Embryonic facial prominence (tissue), 1 donor: Measurements from ENCODE around the gene PCSK5.

Experiments
- DNase-seq: peaks from one replicate; pipeline ENCODE4 v3.0.0-alpha.2; 2016; ENCODE audit errors: extremely low spot score

Gene PCSK5

DNA sequence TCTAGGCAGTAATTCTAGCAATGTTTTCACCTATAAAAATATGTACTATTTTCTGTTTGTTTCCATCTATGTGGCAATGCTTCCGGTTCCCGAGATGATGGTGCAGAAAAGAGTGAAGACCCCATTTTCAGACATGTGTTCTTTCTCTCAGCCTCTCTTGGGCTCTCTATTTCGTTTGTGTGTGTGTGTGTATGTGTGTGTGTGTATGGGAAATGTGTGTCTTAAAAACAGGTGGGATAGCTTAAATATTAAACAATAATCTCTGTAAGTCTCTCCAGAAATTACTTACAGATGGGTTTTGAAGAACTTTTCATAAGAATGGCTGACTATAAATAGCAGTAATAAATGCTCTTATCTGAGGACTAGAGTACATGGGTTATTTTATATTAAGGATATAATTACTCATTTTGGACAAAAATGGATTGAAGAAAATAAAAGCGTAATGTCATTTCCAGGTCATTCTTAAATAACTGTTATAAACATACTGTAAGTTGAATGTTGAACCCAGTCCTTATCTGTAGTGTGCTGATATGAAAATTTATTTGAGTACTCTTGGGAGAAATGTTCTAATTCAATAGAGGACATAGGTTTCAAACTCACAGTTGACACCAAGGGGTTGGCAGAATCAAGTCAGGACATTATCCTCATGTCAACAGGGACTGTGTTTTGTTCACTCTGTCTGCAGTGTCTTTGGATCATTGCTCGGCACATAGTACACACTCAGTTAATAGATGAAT, 31.1 kb downstream of the PCSK5 start:
- DNase-seq = no peak

DNA sequence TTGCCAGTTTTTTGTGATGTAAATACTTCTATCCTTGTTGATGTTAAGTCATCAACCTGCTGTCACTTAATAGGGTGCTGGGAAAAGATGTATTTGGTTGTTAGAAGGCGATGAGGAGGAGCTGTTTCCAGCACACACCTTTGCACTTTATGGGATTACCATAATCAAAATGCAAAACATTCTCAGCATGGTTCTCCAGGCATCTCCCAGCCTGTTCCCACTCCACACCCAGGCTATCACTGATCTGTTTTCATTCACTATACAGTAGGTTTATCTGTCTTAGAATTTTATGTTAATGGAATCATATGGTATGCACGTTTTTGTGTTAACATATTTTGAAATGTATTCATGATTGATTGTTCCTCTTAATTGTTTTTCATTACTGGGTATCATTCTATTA, 35.9 kb downstream of the PCSK5 start:
- DNase-seq = no peak

DNA sequence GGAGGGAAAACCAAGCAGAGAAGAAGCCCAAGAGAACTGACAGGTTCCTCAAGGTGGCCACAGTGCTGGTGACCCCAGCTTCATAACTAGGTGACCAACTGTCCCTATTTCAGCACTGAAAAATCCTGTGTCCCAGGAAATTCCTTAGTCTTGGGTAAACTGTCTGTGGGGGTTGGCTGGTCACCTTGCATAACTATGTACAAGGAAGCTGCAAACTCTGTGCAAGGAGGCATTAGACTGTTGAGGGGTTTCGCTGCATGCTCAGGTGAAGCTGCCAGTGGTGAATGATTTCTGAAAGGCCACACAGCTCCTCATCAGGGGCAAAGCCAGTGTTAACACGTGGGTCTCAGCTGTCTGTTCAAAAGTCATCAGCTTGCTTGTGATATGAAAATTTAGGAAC, 36.9 kb downstream of the PCSK5 start:
- DNase-seq = no peak

DNA sequence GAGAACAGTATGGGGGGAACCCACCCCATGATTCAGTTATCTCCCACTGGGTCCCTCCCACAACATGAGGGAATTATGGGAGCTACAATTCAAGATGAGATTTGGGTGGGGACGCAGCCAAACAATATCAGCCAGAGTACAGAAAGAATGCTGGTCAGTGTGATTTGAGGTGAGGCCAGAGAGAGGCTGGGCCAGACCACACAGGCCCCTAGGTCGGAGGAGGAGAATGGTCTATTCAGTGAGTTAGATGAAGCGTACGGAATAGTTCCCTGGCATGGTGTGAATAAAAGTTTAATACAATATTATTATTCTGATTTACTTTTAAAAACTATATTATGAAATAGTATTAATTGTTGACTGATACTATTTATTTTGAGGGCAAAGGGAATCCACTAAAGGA, 39.7 kb downstream of the PCSK5 start:
- no peak for DNase-seq

DNA sequence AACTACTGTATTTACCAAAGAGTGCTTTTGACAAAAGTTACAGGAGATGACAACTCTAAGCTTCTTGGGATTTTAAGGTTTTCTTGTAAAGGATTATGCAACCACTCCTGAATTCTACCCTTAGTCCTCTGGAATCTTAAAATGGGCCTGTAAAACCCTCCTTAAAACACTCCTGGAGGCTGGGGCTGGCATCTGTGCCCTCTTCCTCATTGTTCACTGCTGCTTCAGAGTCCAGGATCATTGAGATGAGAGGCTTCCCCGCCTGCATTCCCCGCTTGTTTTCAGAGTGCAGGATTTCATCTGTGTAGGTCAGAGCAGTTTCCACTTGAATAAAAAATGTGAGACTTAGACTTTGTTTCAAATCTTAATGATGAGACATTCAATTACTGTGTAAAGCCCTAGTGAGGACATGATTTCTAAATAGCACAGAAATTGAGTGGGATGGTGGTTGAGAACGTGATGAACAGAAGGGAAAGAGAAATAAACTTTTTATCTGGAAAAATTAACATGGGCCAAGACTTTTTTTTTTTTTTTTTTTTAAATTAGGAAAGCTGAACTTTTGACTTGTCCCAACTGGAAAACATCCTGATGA, 40.4 kb downstream of the PCSK5 start:
- no peak for DNase-seq

DNA sequence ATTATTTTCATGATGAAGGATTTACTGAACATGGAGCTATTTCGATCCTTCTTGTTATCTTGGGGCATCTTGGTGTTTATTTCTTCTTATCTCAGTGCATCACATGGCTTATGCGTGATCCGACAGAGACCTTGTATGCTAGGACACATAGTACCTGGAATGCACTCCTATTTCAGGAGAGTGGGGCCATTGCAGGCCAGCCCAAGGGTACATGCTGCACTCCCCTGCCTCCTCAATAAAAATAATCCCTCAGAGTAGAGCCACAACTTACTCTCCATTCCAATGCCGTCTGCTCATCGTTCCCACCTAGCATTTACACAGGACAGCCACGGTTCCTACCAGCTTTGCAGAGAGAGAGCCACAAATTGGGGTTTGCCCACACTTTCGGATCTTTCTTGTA, 43.5 kb downstream of the PCSK5 start:
- DNase-seq = no peak

DNA sequence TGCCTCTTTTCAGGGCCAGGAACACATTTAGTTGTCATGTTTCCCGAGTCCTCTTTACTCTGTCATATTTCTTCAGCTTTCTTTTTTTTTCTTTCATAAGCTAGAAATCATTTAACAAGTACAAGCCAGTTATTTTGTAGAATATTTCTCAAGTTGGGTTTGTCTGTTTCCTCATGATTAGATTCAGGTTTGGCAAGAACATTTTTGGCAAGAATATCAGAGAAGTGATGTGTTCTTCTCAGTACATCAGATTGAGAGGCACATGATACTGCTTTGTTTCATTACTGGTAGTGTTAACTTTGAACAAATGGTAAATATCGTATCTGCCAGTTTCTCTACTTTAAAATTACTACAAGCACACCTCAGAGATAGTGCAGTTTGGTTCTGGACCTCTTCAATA, 45.1 kb downstream of the PCSK5 start:
- no peak for DNase-seq

DNA sequence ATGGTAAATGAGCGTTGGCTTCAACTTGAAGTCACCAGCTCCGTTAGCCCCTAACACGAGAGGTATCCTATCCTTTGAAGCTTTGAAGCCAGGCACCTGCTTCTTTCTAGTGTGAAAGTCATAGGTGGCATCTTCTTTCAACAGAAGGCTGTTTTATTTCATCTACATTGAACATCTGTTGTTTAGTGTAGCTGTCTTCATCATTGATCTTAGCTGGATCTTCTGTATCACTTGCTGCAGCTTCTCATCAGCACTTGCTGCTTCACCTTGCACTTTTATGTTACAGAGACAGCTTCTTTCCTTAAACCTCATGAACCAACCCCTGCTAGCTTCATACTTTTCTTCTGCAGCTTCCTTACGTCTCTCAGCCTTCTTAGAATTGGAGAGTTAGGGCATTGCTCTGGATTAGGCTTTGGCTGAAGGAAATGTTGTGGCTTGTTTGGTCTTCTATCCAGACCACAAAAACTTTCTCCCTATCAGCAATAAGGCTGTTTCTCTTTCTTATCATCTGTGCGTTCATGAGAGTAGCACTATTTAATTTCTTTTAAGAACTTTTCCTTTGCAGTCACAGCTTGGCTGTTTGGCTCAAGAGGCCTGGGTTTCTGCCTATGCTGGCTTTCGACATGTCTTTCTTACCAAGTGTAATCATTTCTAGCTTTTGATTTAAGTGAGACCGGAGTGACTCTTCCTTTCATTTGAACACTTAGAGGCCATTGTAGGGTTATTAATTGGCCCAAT, 47.2 kb downstream of the PCSK5 start:
- no peak for DNase-seq

DNA sequence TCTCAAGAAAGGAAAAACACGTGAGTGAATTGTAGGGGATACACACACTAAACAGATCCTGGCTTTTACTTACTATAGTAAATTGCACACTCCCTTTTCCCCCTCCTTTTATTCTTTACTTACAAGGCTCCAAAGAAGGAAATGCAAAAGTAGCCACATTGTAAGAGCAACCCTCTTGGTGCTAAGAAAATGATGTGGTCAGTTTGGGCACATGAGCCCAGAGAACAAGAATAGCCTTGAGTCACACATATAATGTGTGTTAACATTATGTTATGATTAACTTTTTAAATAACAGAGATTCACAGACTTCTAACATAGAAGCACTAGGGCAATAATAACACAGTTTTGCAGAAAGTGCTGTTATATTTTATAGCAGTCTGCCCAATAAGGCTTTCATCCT, 48.5 kb downstream of the PCSK5 start:
- no peak for DNase-seq

DNA sequence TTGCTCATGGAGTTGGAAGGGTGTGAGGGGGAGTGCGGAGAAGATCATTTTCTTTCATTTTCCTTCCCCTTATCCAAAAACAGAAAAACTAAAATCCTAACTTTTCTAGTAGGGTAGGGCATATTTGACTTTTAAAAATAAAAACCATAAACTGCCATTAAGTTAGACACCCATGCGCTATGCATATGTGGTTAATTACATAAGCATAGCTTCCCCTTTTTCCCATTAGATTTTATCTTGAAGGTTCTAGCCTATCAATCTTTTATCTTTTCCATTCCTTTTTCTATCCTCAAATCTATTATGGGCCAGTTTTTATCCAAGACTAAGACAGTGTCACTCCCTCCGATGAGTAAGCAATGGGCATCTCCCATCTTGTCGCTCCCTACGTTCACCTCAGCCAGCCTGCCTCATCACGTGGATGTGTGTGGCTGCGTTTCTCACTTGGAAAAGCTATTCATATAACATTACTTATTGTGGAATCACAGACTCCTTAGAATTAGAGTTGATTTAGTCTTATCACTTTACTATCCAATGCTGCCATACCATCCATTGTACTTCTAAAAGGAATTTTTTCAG, 49.2 kb downstream of the PCSK5 start:
- no peak for DNase-seq

DNA sequence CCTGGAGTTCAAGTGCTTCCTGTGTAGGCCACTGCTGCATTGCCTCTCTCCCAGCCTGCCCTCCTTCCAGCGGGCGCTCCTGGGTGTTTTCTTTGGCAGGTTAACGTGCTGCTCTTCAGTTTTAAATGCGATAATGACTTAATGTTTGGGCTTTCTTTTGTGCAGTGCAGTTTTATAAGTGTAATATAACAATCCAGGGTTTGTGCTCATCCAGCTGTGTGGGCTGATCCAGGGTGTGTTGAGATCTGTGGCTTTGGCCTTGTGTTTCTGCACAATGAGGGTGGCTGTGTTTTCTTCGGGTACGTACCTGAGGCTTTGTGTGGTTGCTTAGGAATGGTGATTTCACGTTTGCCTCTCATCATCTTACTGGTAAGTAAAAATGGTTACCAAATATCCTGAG, 50.6 kb downstream of the PCSK5 start:
- DNase-seq = no peak

DNA sequence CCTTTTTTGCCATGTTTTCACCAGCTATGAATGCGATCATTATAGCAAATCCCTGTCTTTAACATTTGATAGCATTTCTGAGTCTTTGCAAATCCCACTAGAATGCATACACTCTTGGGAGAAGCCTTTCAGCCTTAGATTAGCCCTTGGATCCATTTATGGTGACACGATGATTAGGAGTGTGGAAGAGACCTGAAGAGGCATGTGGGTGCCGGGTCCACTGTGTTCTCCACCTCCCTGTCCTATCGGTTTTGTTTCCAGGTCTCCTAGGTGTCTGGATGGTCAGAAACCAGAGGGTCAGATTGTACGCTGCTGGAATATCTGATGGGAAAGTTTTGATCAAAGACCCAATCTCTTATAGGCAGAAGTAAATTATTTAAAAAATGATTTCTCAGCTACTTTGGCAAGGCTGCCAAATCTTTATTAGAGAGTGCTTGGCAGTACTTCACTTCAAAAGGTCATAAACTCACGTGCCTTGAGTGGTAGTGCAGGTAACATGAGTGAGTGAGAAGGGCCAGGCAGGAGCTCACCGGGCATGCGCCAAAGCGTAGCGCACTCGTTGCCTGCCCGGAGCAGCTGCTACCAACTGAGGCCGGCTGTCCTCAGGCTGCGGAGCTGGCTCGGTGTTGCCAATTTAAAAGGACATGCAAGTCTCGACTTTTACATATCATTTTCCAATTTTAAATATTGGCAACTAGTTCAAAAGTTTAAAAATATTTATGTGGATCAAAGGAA, 51.3 kb downstream of the PCSK5 start:
- no peak for DNase-seq

DNA sequence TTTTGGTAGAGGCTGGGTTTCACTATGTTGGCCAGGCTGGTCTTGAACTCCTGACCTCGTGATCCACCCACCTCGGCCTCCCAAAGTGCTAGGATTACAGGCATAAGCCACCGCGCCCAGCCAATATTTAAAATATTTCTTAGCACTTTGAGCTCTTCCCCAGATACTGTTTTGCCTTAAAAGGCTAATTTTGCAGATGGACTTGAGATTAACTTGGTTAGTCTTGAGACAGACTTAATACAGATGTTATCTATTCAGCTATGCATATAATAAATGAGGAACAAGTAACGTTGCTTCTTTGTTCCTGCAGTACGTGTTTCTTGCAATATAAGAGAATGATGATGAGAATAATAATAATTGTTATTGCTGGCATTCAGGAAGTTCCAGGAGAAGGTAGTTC, 56.3 kb downstream of the PCSK5 start:
- no peak for DNase-seq

DNA sequence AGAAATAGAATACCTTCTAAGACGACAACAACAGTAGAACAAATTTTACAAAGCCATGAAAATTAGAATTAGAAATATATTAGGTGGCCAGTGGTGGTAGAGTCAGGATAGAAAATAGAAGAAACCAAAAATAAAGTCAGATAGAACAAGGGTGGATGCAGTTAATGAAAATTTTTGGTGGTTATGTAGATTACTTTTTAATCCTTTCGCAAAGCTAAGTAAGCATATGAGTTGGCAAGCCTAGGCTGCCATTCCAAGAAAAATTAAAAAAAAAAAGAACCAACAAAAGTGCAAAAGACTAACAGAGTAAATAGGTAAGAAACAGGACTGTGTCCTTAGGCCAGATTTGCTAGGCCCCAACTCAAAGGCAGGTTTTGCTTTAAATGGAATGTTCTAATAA, 56.8 kb downstream of the PCSK5 start:
- DNase-seq = no peak

DNA sequence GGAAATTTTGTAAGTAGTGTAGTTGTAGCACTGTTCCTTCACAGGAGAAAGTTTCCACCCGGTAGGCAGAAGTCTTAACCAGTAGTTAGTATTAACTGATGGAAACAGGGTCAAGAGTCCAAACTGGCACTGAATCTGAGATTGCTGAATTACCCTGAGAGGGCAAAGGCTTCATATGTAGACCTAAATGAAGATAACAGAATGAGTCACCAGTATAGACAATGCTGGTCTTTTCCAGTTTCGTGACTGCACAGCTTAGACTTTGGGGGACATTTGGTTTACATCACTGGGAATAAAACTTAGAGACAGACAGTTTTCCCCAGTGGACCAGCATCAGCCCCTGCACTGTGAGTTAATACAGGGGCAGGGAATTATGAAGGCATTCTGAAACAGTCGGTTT, 60.5 kb downstream of the PCSK5 start:
- DNase-seq = no peak

DNA sequence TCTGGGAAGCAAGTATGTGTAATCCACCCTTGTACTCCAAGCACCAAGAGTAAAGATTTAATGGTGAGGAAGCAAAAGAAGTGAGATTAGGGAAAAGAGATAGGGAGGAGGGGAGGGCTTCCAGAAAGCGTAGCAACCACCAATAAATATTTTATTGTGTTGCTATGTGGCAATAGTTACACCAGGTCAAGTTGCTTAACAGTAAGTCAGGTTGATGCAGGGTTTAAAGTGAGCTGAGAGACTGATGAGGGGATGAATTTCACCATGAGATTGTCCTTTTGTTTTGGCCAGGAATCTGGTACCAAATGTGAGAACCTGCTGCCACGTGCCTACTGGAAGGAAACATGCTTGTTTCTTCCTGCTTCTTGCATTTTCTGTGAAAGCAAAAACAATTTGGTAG, 62.7 kb downstream of the PCSK5 start:
- DNase-seq = no peak

DNA sequence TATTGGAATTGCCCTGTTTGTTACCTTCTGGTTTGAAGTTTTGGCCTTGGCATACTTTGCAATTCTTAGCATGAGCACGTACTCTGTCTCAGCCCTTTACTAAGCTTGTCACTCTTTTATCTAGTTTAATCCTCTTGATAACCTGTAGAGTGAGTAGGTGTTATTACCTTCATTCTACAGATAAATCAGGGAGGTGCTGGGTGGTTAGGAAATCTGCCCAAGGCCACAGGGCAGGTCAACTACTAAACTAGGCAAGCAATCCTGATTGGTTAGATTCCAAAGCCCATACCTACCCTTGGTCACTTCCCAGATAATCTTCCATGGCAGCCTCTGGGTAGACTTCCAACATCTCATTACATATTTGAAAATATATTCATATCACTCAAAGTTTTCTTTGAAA, 65.7 kb downstream of the PCSK5 start:
- no peak for DNase-seq

DNA sequence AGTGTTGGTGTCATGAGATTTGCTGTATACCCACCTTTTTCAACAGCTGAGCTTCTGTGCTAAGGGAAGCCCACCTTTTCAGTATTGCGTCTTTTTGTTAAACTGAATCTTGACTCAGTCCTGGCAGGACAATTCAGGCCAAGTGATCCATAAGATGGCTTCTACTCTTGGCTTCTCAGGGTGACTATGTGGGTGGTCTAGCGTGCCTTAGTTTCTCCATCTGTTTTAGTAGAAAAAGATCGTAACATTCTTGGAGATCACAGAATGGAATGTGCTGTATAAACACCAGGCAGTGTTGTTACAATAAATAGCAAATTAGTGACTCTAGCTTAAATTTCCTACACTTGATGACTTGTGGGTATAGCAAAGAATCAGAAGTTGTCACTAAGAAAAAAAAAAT, 66.6 kb downstream of the PCSK5 start:
- no peak for DNase-seq

DNA sequence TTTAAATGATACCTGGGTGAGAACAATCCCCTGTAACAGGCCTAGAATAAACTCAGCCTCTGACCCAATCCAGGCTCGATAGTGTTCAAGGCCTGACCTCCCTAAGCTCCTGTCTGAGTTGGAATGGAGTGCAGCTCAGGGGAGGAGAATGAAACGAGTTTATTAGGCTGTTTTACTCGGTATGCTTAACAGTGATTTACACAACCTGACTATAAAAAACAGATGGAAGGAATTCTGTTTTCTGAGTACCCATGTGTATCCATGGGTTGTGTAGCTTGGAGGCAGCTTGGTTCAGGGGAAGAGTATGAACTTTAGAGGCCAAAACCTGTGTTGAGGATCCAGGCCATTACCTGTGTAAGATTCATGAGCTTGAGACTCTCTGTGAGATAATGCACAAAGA, 67.8 kb downstream of the PCSK5 start:
- DNase-seq = no peak

DNA sequence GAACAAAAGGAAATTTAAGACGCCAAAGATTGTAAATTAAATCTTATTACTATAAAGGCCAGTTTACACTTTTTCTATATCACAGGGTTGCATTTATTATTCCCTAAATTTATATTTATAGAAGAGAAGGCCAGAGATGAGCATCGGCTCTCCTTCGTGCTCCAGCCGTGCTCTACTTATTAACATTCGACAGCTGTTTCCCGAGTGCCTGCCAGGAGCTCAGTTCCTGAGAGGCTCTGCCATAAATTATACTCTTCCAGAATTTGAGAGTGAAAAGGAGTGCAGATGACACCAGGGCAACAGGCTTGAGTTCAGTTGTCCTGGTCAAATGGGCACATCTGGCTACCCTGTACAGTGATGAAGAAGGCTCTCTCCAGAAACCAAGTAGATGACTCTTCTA, 70.1 kb downstream of the PCSK5 start:
- no peak for DNase-seq

DNA sequence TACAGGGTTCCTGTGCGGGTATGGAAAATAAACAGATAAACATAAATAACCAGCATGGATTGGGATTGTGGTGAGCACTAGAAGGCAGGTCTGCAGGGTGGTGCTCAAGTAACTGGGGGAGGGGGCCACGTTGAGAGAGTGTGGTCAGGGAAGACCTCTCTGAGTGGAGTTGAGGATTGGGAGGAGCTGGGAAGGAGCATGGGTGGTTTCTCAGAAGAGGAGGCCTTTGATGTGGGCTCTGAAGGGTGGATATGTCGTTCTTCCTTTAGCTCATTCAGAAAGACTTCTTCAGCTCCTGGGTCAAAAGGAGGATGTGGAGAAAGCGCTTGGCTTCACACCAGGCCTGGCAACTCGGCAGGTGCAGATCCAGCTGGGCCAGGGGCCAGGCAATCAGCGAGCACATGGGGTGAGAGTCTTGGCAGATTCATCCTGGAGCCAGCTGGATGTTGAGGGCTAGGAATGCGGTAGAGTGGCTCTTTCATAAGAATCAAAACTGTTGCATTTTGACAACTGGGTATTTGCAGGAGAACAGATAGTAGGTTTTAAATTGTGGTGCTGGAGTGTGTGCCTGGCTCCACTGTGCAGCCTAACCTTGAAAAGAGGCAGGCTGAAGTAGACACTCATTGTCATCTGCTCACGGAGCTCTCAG, 71.7 kb downstream of the PCSK5 start:
- DNase-seq = no peak

DNA sequence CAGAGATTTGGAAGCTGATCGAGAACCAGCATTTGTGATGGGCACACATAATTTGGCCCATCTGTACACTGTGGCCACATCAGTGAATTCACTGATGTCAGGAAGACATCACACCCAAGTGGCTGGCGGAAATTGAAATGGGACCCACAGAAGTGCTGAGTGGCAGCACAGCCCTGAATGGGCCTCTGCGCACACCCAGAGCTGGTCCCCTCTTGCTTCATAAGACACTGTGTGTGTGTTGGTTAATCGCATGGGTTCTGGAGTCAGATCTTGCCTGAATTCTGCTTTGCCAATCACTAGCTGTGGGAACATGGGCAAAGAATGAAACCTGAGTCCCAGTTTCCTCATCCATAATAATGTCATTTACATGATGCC, 72.2 kb downstream of the PCSK5 start:
- no peak for DNase-seq
